GM23248 (cell line): ENCODE results near the gene CXCL3.

Source experiments
- EZH2 ChIP-seq: fragments of 200-600 bp; sonication (generic); IDR thresholded peaks from 2 replicates; pipeline ENCODE4 v1.6.1; 2018; ENCODE audit warnings: antibody characterized with exemption, mild to moderate bottlenecking; ENCODE audit not compliant: insufficient read depth, poor library complexity, severe bottlenecking
- EZH2phosphoT487 ChIP-seq: fragments of 200-600 bp; sonication (generic); IDR thresholded peaks from 2 replicates; pipeline ENCODE4 v1.6.1; 2018; ENCODE audit warnings: antibody characterized with exemption, moderate library complexity, mild to moderate bottlenecking, low read depth; ENCODE audit not compliant: insufficient read depth

GRCh38 chr4:73989928-73990327 is 48.6 kb downstream of the CXCL3 start:
- no peak for TF ChIP-seq EZH2
- no peak for TF ChIP-seq EZH2phosphoT487
